ENCODE measurements around the gene TMEM51.

GRCh38 chr1:15220024-15220392 is 66.5 kb downstream of the TMEM51 start:
- TF ChIP-seq CTCF (optimal IDR thresholded peaks at IDR 0.05 in 1 of 3, IDR thresholded peaks at IDR 0.05 in 1 of 3, conservative IDR thresholded peaks at IDR 0.05 in 1 of 3; ENCODE audit: extremely low read depth in 1 of 3, insufficient read depth in 2 of 3, low read length in 3 of 3) (no peak), EZH2 (IDR thresholded peaks at IDR 0.05; ENCODE audit: low read length) (no peak)

Measured in keratinocyte (primary cell).